Skin epidermis (tissue), 12 donors: ENCODE results near the gene PCBP3.
A peak's percentile ranks its signal among the peaks of the same experiment; 100 is the strongest.
"Not testable (repeated sequence)": the region's sequence is repeated elsewhere in the genome, so short reads cannot be mapped to it uniquely, and the experiment has no call there.

Experiments
- H3K27ac ChIP-seq, 21 experiments: fragments of 200-600 bp; sonication (generic) in 11 of 21; one replicate each; pipeline ENCODE4 v1.5.0; 2020; ENCODE audit warnings: mild to moderate bottlenecking in 3 of 21, inconsistent platforms in 2 of 21, moderate library complexity in 2 of 21
- H3K4me3 ChIP-seq, 7 experiments: fragments of 200-600 bp; sonication (generic) in 2 of 7; one replicate each; pipeline ENCODE4 v1.5.0; 2020; ENCODE audit warnings: inconsistent platforms in 2 of 7, mild to moderate bottlenecking in 2 of 7, moderate library complexity in 1 of 7

The PCBP3 gene

DNA sequence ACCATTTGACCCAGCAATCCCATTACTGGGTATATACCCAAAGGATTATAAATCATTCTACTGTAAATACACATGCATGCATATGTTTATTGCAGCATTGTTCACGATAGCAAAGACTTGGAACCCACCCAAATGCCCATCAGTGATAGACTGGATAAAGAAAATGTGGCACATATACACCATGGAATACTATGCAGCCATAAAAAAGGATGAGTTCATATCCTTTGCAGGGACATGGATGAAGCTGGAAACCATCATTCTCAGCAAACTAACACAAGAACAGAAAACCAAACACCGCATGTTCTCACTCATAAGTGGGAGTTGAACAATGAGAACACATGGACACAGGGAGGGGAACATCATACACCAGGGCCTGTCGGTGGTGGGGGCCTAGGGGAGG is 12.6 kb downstream of the PCBP3 start:
- not testable (repeated sequence) for H3K27ac ChIP-seq, H3K4me3 ChIP-seq

DNA sequence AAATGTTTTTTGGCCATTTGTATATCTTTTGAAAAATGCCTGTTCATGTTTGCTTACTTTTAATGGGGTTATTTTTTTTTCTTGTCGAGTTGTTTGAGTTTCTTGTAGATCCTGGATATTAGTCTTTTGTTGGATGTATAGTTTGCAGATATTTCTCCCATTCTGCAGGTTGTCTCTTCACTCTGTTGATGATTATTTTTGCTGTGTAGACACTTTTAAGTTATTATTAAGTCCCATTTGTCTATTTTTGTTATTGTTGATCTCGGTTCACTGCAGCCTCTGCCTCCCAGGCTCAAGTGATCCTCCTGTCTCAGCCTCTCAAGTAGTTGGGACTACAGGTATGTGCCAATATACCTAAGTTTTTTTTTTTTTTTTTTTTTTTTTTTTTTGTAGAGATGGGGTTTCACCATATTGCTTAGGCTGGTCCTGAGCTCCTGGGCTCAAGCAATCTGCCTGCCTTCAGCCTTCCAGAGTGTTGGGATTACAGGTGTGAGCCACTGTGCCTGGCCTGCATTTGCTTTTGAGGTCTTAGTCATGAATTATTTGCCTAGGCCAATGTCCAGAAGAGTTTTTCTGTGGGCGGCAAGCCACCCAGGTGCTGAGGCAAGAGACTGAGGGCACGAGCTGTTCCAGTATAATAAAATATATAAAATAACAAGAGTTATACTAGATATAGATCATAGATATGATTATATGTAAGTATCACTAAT is 18.5 kb downstream of the PCBP3 start:
- H3K4me3 ChIP-seq, H3K27ac ChIP-seq: not testable (repeated sequence)

DNA sequence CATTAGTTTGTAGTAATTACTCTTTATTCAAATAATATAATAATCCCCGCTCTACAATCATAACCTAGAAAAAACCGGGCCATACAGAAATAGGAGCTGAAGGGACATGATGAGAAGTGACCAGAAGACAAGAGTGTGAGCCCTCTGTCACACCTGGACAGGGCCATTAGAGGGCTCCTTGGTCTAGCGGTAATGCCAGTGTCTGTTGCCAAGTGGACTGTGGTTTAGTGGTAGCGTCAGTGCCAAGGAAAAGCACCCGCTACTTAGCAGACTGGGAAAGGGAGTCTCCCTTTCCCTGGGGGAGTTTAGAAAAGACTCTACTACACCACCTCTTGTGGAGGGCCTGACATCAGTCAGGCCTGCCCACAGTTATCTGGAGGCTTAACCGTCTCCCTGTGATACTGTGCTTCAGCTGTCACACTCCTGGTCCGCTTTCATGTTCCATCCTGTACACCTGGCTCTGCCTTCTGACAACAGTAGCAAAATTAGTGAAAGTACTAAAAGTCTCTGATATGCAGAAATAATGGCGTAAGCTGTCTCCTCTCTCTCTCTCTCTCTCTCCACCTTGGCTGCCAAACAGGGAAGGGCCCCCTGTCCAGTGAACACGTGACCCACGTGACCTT is 19.2 kb downstream of the PCBP3 start:
- not testable (repeated sequence) for H3K4me3 ChIP-seq, H3K27ac ChIP-seq

DNA sequence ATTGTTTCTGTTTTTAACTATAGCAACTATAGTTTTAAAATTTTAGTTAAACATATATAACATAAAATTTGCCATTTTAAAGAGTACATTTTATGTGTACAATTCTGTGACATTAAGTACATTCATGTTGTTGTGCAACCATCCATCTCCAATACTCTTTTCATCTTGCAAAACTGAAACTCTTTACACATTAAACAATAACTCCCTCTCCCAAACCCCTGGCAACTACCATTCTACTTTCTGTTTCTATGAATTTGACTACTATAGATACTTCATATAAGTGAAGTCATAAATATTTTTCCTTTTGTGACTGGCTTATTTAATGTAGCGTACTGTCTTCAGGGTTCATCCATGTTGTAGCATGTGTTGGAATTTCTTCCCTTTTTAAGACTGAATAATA is 25.9 kb downstream of the PCBP3 start:
- Histone ChIP-seq H3K27ac (no peak overlapping the region), H3K4me3 (no peak overlapping the region)

DNA sequence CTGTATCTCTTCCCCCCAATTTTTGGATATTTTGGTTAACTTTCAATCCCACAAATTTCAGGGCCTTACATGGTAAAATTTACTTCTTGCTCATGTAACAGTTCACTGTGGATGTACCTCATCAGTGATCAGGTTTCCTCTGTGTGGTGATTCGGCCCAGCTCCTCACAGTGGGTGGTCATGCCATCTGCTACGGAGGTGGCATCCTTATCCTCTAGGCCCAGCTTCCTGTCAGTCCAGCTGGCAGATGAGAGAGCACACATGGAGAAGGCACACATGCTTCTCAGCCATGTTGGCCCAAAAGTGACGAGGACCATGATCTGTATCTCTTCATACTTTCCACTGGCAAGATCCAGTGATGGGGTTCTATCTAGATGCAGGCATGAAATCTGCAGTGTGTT is 27.2 kb downstream of the PCBP3 start:
- Histone ChIP-seq H3K27ac (no peak overlapping the region), H3K4me3 (no peak overlapping the region)

DNA sequence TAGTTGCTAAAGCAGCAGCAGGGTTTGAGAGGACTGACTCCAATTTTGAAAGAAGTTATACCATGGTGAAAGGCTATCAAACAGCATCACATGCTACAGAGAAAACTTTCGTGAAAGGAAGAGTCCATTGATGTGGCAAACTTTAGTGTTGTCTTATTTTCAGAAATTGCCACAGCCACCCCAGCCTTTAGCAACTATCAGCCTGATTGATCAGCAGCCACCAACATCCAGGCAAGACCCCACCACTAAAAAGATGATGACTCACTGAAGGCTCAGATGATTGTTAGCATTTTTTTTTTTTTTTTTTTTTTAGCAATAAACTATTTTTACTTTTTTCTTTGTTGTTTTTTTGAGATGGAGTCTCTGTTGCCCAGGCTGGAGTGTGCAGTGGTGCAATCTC is 35.3 kb downstream of the PCBP3 start:
- H3K4me3 ChIP-seq: not testable (repeated sequence)

DNA sequence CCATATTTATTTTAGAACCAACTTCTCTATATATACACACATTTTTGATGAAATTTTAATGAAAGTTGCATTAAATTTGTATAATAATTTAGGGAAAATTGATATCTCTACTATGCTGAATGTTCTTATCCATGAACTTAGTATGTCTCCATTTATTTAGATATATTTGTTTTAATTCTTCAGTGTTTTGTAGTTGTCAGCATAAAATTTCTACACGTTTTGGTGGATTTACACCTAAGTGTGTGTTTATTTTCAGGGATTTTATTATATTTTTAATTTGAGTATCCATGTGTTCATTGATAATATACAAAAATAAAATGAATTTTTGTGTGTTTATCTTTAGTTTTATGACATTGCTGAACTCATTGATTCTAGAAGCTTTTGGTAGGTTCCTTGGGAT is 36.7 kb downstream of the PCBP3 start:
- Histone ChIP-seq H3K4me3 (no peak overlapping the region), H3K27ac (no peak overlapping the region)

More for the DNA sequence above, 35.3 kb downstream of the PCBP3 start:
- H3K27ac ChIP-seq: not testable (repeated sequence)

DNA sequence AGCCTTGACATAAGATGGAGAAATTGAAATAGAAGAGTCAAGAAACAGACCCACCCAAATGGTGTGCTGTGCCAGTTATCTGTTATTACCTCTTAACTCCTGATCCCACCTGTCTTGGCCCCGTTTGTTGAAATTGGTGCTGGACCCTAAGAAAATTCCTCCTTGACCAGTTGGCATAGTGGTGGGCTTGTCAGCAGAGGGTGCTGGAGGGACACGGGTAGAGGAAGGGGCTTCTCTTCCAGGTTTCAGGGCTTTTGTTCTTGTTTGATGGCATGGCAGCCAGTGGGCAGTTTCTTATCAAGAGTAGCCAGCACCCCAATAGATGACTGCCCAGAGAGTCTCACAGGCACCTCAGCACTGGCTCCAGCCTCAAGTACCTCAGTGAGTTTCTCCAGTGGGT is 51.6 kb downstream of the PCBP3 start:
- no peak overlapping the region for H3K27ac ChIP-seq
- H3K4me3 ChIP-seq: no peak overlapping the region

DNA sequence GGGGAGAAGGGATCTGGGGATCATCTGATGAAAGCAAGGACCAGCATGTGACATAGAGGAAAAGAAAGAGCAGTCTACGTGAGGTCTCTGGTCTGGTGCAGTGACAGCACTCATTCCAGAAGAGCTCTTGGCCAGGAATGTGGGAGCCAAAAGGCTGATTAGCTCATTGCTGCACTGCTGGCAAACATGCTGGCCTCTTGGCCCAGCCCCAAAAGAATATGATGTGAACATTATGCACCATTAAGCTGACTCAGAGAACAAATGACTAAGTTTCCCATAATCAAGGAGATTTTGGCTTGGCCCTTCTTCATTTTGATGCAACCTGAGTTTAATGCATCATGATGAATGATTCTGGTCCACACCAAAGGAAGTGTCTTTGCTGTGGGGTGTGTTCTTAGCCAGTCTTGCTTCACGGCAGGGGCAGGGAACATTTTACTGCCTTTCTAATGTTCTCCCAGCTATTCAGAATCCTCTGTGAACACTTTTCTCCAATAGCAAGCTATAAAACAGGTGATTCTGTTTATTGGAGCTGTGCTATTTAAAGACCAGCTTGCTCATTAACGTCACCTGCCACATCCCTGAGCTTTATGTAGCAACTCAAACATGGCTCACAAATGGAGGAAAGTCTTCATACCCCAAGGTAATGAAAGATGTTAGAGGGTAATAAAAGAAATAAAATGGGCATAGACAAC is 55.1 kb downstream of the PCBP3 start:
- H3K27ac ChIP-seq: peak overlapping the region in 2 of 21 experiments; percentile 17 to 31

DNA sequence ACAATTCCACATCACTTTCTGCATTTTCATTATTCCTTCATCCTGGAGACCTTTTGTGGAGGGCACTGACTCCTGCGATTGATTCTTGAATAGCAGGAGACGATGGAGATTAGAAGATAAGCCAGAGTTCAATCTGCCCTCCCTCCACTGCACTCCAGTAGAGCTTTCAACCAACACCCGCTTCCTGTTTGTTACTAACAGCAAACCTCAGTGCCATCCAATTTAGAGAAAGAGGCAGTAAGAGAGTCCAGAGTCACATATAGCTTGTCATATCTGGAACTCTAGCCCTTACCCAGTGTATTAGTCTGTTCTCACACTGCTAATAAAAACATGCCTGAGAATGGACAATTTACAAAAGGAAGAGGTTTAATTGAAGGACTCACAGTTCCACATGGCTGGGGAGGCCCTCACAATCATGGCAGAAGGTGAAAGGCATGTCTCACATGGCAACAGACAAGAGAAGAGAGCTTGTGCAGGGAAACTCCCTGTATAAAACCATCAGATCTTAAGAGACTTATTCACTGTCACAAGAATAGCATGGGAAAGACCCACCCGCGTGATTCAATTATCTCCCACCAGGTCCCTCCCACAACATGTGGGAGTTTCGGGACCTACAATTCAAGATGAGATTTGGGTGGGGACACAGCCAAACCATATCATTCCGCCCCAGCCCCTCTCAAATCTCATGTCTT is 55.9 kb downstream of the PCBP3 start:
- Histone ChIP-seq H3K4me3 (no peak overlapping the region), H3K27ac (peak overlapping the region in 2 of 21 experiments; percentile 17 to 29)

More for the DNA sequence above, 55.1 kb downstream of the PCBP3 start:
- H3K4me3 ChIP-seq: no peak overlapping the region

DNA sequence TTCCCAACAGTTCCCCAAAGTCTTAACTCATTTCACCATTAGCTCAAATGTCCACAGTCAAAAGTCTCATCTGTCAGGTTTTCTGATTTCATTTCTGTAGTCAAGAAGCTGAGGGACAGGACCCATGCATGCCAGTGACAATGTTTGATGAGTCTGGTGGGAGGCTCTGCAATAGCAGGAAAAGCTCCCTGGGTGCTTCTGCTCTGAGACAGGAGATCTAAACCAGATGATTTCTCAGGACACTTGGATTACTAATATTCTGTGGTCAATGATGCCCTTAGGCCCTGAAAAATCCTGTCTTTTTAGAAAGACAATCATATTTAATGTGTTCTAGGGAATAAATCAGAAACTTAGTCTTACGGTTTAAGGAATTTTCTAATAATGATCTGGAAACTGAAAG is 56.4 kb downstream of the PCBP3 start:
- Histone ChIP-seq H3K27ac (peak overlapping the region in 3 of 21 experiments; percentile 1 to 29 (median 17)), H3K4me3 (no peak overlapping the region)

DNA sequence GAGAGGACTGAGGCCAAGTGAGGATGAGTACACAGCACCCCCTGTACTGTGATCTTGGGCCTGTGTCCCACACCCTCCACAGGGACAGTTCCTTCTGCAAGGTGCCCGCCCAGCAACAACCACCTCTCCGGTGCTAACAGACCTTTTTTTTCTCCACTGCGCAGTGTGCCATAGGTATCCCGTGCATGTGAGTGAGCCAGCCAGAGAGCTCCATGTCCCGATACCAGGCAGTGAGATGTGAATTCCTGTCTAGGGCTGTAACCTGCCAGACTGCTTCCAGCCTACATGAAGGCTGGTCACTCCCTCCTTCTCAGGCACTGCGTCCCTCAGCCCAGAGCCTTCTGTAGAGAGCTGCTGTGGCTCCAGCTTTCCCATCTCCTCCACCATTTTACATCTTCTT is 56.9 kb downstream of the PCBP3 start:
- Histone ChIP-seq H3K27ac (peak overlapping the region in 5 of 21 experiments; percentile 1 to 61 (median 34)), H3K4me3 (no peak overlapping the region)

DNA sequence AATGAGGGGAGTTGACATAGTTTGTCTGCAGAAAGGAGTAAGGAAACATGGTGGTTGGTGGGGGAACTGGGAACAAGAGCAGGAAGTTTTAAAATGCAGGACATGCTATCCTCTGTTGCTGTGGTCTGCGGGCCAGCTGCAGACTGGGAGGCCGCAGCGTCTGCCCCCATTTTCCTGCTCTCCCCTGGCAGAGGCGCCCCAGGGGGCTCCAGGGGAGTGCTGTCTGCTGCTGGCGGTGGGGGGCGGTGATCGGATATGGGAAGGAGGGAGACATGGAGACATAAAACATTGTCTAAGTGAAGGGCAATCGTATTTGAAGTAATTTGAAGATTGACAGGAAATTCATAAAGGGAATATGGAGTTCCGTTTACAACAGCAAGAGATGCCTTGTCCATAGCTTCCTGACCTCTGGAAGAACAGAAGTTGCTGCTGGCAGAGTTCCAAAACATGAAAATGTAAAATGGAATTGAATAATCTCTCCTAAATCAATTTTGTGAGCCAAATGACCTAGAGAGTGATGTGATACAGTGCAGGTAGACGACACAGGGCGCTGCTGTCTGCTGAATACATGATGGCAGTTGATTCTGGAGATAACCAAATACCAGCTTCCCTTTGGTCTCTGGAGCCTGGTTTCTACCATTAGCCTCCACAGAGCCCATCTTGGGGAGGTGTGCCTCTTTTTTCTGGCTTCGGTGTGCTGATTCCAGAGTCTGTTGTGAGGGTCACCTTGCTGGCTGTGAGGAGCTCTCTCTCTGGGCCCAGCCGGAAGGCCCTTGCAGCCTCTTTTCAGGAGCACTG is 61.0 kb downstream of the PCBP3 start:
- no peak overlapping the region for H3K4me3 ChIP-seq
- no peak overlapping the region for H3K27ac ChIP-seq

DNA sequence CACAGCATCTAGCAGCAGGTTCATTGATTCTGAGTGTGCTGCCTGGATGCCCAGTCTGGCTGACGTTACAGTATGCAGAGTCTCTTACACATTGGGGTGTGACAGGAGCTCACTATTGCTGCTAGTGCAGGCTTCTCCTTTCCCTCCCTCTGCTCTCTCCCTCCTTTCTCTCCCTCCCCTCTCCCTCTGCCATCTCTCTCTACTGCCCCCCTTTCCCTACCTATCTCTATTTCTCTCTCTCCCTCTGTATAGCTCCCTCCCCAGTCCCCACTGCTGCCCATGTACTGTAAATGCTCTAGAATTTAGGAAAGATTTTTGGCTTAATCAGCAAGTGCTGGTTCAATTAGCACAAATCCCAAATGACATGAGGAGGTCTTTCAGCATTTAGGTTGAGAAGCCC is 62.8 kb downstream of the PCBP3 start:
- no peak overlapping the region for H3K4me3 ChIP-seq

DNA sequence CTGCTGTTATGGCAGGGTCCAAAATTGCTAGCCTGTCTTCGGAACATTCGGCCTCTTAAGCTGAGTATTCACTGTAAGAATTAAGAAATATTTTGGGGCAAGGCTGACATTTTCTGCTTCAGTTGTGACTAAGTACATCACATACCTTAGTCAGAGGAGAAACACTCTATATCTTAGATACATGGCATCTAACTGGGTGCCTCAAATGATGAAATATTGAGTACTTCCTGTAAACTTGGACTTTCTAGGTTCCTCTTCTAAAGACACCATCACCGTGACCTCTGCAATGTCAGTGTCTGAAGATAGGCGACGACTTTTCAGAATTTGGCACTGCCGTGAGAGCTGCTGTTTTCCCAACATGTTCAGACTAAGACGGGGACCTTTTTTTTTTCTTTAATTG is 65.6 kb downstream of the PCBP3 start:
- H3K27ac ChIP-seq: no peak overlapping the region
- no peak overlapping the region for H3K4me3 ChIP-seq

More for the DNA sequence above, 62.8 kb downstream of the PCBP3 start:
- no peak overlapping the region for H3K27ac ChIP-seq

DNA sequence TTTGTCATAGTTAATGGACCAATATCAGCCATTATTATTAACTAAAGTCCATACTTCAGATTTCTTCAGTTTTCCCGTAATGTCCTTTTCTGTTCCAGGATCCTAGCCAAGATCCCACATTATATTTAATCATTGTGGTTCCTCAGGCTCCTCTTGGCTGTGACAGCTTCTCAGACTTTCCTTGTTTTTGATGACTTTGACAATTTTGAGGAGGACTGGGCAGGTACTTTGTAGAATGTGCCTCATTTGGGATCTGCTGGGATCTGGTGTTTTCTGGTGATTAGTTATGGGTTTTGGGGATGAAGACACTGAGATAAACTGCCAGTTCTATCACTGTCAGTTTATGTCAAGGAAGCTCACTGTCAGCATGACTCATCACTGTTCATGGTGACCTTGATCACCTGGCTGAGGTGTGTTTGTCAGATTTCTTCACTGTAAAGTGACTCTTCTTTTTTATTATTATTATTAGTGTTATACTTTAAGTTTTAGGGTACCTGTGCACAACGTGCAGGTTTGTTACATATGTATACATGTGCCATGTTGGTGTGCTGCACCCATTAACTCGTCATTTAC is 66.3 kb downstream of the PCBP3 start:
- Histone ChIP-seq H3K27ac (no peak overlapping the region), H3K4me3 (no peak overlapping the region)

DNA sequence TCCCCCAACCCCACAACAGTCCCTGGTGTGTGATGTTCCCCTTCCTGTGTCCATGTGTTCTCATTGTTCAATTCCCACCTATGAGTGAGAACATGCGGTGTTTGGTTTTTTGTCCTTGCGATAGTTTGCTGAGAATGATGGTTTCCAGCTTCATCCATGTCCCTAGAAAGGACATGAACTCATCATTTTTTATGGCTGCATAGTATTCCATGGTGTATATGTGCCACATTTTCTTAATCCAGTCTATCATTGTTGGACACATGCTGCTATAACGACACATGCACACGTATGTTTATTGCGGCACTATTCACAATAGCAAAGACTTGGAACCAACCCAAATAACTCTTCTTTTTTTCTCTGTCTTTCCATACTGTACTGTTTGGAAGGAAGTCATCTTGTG is 66.8 kb downstream of the PCBP3 start:
- H3K27ac ChIP-seq: not testable (repeated sequence)

DNA sequence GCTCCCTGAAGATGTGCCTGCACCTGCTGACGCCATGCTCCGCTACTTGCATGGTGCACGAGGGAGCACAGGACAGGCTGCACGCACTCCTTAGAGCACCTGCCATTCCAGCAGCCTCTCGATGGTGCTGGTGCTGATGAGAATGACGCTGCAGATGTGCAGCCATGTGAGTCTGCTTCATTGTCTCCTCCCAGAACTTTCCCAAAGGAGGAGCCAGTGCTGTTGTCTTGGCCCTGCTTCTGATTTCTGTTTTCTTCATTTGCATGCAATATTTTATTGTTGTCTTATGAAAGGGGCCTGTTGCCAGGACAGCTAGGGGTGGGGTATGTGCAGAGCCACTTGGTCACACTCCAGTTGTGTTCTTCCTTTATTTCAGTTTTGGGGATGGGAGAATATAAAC is 70.1 kb downstream of the PCBP3 start:
- no peak overlapping the region for H3K4me3 ChIP-seq
- no peak overlapping the region for H3K27ac ChIP-seq

More for the DNA sequence above, 66.8 kb downstream of the PCBP3 start:
- H3K4me3 ChIP-seq: not testable (repeated sequence)

DNA sequence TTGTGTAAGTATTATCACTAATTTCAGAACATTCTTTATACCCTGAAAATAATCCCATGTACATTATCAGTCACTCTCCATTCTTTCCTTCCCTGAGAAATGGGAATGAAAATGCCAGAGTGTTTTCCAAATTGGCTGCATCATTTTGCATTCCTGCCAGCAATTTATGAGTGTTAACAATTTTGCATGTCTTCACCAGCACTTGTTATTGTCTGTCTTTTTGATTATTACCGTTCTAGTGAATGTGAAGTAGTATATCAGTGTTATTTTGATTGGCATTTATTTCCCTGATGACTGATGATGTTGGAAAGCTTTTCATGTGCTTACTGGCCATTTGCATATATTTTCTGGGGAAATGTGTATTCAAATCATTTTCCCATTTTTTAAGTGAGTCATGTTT is 71.9 kb downstream of the PCBP3 start:
- Histone ChIP-seq H3K4me3 (no peak overlapping the region), H3K27ac (no peak overlapping the region)
